Occipital lobe (tissue), 2 donors: ENCODE data around the gene CHIT1. TPM values are rescaled to one million over a fixed set of nuclear protein-coding genes. Genes with fewer than 3 reads are reported as not detected.

Experiments used
- DNase-seq: peaks from one replicate; lab custom pipeline; 2025; lab: John Stamatoyannopoulos, UW
- total RNA-seq: library from RNA; depleted of rRNA; stranded (reverse); fragments of >200 nt; gene quantifications from one replicate; pipeline ENCODE4 v1.2.3, GENCODE V29; 2014

CHIT1 gene
- not detected for total RNA-seq

DNA sequence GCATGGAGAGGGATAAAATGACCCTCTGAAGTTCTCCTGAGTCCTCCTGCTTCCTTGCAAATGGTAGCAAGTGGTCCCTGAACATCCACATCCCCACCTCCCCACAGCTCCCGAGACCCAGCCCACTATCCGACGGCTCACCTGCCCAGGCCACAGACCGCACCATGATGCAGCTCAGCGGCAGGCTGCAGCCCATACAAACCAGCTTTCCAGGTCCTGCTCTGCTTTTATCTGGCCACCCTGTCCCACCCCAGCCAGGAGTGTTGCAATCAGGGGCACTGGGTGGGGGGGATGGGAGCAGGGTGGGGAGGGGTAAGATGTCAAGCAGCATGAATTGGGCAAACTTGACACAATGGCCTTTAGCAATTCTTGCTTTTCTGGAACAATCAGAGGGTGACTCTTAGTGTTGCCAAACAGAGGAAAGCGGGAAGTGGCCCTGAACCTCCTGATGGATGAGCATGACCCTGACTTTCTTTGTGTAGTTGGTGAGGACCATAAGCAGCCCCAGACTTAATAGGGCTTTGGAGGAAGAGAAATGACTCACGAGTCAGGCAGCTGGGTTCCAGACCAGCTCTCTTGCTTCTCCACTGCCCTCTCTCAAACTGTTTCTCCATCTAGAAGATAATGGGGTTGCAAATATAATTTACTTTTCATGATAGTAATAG, at the start of gene CHIT1:
Gene CHIT1, minus strand, starts transcription at position 203 of the 665 bp plus-strand sequence. Its CDS starts 37 bp downstream, at position 166.
- DNase-seq: no peak

DNA sequence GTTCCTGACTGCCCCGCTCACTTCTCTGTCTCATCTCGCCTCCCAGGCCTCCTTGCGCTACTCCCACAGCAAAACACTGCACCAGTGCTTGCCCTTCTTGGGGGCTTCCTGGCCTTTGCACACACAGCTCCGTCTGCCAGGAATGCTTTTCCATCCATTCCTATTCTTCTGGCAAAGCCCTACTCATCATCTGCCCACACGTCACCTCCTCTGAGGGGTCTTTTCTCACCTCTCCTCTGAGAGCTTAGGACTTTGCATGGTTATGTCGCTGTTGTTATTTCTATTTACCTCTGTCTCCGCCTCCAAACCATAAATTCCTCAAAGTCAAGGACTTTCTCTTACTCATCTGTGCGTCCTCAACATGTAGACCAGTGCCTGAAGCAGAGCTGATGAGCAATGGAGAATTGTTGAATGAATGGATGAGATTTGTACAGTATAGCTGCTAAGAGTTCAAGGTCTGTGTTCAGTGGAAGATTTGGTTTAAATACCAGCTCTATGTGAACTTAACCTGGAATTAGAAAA, 49.5 kb upstream of the CHIT1 start:
- no peak for DNase-seq

DNA sequence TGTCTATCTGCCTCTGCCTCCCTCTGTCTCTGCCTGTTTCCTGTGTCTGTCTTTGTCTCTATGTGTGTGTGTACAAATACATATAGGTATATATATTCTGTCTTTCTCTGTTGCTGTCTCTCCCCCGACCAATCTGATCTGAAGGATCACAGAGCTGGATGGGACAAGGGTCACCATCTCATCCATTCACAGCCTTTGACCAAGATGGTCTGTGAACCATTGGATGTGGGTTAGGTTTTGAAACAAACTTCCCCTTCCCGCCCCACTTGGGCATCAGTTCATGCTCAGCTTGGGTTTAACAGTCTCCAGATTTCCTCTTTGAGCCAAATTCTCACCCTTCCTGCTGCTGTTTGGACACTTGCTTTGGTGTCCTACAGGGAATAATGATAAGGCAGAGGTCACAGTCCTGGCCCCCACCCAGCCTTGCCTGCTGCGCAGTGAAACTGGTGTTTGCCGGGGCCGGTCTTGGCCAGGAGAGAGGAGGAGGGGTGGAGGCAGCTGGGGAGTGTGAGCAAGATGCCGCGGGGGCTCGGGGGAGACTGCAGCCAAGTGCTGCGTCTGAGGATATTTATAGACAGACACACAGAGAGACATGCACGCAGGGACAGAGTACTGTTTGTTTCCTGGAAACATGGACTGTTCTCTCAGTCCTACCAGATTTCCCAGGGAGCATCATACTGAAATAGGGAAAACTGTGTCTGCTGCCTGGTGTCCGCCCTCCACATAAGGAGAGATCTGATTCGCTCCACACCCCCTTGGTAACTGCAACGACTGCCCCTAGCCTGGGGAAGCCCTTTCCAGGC, 48.8 kb upstream of the CHIT1 start:
- peak; percentile 92 for DNase-seq

GRCh38 chr1:203276916-203277545, 47.6 kb upstream of the CHIT1 start:
- no peak for DNase-seq

GRCh38 chr1:203276408-203276807, 46.9 kb upstream of the CHIT1 start:
- DNase-seq: no peak

- DNase-seq: no peak
Measured at GRCh38 chr1:203275656-203276272, 46.3 kb upstream of the CHIT1 start.

- peak; percentile 65 for DNase-seq
Measured at GRCh38 chr1:203274603-203275381, 45.3 kb upstream of the CHIT1 start.

- no peak for DNase-seq
Measured at GRCh38 chr1:203273869-203274602, 44.6 kb upstream of the CHIT1 start.

DNA sequence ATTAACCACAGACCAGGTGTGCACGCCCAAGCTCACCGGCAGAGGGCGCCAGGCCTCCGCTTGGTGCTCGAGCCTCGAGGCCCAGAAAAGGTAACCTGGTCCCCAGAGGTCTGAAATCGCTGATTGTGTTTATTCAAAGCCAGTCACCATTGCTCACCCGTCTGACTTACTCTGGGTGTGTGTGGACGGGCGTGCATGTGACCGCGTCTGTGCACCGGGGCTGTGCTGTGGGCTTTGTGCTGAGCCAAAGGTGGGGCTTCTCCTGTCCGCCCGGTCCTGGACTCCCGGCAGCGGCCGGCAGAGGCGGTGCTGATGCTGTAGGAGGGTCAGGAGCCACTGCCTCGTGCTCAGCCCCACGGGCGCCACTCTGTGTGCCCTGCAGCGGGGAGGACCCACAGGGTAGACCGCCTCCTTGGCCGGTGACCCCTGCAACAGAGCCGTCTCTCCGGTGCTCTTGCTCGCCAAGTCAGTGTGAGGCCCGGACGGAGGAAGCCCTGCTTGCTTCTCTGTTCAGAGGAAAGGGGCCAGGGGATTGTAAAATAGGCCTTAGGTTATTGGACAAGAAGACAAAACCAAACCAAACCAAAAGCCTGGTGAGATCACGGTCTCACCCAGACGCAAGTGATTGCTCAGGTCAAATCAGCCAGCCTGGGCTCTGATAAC, 43.9 kb upstream of the CHIT1 start:
- DNase-seq: peak; percentile 80

DNA sequence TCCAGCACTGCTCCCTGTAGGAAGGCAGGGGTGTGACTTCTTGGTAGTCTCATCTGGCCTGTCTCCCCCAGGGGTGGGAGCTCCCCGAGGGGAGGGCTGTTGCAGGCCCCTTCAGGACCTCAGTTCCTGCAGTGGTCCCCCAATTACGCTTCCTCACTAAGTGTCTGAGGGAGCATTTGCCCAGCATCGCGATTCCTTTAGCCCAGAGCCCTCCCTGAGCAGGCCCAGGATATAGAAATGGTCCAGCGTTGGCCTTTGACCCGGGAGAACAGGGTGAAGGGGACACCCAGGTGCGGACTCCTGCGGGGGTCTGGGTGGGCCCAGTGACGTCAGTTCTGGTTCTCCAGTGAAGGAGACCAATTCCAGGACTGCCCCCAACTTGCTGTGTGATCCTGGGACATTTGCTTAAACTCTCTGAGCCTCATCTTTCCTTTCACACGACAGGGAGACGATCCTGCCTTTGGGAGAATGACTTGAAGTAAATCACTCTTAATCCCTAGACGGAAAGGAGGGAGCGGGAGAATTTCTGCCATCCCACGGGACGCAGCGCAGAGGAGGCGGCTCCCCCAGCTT, 43.2 kb upstream of the CHIT1 start:
- no peak for DNase-seq

GRCh38 chr1:203271962-203272632, 42.6 kb upstream of the CHIT1 start:
- DNase-seq: no peak

GRCh38 chr1:203271018-203271743, 41.7 kb upstream of the CHIT1 start:
- peak; percentile 46 for DNase-seq

- no peak for DNase-seq
Measured at GRCh38 chr1:203270448-203270847, 41.0 kb upstream of the CHIT1 start.

DNA sequence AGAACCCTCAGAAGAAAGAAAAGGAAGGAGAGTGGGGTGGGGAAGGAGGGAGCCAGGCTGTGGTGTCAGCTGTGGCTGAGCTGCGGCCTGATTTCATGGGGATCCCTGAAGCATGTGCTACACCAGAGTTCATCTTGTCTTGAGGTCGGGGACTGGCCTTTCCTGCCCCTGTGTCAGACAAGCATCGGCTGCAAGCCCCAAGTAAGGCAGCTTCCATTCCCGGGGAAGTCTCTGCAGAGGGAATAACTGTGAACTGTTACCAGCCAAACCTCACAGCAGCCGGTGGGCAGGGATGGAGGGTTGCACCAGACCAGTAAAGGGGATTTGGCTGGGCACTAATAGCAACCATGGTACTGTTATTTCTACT, 40.2 kb upstream of the CHIT1 start:
- no peak for DNase-seq

DNA sequence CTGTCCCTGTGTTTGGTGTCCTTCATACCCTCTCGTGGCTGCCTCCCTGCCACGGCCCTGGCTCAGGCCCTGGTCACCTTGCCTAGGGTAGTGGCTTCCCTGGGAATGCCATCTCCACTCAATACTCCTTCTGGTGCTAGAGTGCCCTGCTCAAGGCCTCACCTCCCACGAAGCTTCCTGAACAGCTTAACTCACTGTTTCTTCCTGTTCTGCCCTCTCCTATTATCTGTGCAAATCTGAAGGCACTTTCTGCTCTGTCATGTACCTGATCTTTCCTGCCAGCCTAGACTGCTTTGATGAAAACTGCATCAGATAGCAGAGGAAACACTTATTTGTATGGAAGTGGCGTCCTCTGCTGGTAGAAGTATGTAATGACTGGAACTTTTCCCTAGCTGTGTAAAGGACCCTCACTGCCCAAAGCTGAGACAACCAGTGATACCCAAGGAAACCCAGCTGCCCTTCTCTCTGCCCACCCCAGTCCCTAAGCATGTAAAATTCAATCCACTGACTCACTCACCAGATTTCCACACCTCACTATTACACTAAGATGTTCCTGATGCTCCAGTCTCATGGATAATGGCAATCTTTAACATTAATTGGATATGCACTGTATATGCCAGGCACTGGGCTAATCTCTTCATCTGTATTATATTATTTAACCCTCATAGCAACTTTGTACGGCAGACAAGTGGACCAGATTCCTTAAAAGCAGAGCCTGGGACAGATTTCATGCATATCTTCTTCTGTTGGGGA, 39.6 kb upstream of the CHIT1 start:
- peak; percentile 43 for DNase-seq

DNA sequence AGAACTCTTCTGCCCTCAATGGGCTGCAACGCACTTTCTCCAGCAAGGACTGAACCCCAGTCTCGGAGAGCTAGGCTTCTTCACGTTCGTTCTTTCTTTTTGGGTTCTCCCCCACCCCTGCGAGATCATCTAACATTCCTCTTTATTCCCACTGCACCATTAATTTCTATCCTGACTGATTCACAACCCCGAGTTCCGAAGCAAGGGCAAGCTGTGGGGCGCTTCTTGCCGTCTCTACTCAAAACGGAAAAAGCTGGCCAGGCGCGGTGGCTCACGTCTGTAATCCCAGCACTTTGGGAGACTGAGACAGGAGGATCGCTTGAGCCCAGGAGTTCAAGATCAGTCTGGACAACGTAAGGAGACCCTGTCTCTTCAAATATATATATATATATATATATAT, 38.4 kb upstream of the CHIT1 start:
- DNase-seq: no peak

GRCh38 chr1:203267347-203267846, 37.9 kb upstream of the CHIT1 start:
- peak; percentile 76 for DNase-seq
